DMS 273 (cell line): ENCODE data around the gene PGM5.
"Not testable (repeated sequence)": the region's sequence is repeated elsewhere in the genome, so short reads cannot be mapped to it uniquely, and the experiment has no call there.

Experiments used
- DNase-seq: peaks from one replicate; lab custom pipeline; 2025; ENCODE audit not compliant: unreplicated experiment; lab: John Stamatoyannopoulos, UW

The PGM5 gene

DNA sequence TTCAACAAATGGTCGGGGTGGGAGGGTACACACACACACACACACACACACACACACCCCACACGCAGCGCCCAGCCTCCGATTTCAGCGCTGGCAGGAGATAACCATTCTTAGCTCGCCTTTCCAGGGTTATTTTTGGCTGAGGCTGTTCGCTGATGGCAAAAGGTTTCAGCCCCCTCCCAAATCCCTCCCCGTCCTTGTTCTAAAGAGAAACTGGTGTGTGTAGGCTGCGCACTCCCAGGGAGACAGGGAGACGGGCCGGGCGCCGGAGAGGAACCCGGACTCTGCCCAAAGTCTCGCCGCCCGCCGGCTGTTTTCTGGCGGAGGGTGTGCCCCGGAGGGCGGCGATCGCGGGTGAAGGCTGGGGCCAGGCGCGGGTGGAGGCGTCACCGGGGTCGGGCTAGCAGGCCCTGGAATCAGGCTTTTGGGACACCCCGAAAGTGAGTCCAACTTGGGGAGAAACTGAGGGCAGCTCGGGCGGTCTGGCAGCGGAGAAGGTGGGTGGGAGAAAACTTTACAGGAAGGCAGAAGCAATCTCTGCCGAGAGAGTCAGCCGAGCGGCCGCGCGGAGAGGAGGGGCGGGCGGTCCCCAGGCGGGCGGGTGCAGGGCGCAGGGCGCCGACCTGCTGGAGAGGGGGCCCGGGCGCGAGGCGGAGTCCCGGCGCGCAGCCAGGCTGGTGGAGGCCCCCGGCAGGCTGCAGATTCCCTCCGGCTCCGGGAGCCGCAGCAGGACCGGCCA is at the start of gene PGM5:
TSS of gene PGM5 (plus strand) at position 232 of the 739 bp plus-strand sequence. CDS start 517 bp downstream, outside the sequence.
- not testable (repeated sequence) for DNase-seq

DNA sequence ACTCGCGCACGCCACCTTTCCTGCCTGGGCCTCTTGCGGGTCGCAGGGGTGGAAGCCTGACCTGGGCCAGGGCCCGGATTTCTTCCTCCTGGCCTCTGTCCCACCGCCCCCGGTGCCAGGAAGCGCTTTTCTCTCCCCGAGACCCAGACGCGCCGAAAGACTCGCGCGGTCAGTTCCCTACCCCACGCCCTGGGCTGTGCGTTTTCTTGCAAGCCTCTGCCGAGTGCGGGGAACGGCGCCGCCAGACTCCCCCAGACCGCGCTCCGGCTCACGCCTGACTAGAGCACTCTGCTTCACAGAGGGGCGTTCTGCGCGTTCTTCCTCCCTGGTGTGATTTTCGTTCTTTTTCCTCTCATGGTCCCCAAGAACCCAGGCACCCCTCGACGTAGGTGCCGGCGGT is 49.3 kb upstream of the PGM5 start:
- not testable (repeated sequence) for DNase-seq

GRCh38 chr9:68307654-68308053 is 48.8 kb upstream of the PGM5 start:
- not testable (repeated sequence) for DNase-seq

GRCh38 chr9:68311208-68311607 is 45.2 kb upstream of the PGM5 start:
- DNase-seq: not testable (repeated sequence)

GRCh38 chr9:68318209-68318608 is 38.2 kb upstream of the PGM5 start:
- DNase-seq: not testable (repeated sequence)

DNA sequence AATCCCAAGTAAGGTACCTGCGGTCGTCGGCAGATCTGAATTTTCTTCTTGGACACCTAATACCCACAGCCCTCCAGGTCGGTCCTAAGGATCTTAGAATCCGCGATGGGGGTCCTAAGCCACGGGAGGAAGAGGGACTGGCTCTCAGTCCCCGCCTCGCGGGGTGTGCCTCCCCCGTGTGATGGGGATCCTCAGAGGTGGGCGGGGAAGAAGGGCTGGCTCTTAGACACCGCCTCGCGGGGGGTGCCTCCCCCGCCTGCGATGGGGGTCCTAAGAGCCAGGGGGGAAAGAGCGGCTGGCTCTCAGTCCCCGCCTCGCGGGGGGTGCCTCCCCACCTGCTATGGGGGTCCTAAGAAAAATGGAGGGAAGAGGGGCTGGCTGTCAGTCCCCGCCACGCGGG is 32.7 kb upstream of the PGM5 start:
- DNase-seq: not testable (repeated sequence)

DNA sequence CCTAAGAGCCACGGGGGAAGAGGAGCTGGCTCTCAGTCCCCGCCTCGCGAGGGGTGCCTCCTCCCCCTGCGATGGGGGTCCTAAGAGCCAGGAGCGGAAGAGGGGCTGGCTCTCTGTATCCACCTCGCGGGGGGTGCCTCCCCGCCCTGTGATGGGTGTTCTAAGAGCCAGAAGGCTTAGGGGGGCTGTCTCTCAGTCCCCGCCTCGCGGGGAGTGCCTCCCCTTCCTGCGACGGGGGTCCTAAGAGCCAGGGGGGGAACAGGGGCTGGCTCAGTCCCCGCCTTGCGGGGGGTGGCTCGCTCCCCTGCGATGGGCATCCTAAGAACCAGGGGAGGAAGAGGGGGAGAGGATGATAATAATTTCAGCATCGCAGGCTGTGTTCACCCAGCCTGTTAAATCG is 31.9 kb upstream of the PGM5 start:
- not testable (repeated sequence) for DNase-seq

- not testable (repeated sequence) for DNase-seq
Observed at GRCh38 chr9:68329106-68329505, 27.3 kb upstream of the PGM5 start.

DNA sequence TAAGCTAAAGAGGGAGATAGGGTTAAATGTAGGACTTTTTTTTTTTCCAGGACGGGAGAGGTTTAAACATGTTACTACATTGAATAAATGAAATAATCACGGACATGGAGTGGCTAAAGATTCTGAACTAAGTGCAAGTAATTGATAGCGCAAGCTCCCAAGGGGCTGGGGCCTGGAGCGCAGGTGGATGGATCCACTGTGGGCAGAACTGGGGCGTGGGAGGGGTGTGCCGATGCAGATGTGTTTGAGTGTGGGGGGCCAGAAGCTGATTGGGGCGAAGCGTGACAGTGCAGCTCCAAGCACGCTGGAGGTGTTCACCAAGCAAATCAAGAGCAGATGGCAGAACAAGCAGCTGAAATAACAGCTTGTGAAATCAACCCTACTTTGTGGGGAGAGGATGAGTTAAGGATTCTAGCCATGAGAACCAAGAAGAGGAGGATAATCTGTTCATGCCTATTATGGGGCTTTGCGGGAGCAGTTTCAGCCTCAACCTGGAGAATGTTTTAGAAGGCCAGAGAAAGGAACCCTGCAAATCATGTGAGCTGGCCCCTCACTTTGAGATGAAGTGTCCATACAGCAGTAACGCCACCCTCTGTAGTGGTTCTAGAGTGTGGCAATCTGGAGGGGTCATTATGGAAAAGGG is 25.8 kb upstream of the PGM5 start:
- DNase-seq: not testable (repeated sequence)

- not testable (repeated sequence) for DNase-seq
Observed at GRCh38 chr9:68332122-68332521, 24.3 kb upstream of the PGM5 start.

- DNase-seq: not testable (repeated sequence)
Observed at GRCh38 chr9:68335935-68336334, 20.5 kb upstream of the PGM5 start.

DNA sequence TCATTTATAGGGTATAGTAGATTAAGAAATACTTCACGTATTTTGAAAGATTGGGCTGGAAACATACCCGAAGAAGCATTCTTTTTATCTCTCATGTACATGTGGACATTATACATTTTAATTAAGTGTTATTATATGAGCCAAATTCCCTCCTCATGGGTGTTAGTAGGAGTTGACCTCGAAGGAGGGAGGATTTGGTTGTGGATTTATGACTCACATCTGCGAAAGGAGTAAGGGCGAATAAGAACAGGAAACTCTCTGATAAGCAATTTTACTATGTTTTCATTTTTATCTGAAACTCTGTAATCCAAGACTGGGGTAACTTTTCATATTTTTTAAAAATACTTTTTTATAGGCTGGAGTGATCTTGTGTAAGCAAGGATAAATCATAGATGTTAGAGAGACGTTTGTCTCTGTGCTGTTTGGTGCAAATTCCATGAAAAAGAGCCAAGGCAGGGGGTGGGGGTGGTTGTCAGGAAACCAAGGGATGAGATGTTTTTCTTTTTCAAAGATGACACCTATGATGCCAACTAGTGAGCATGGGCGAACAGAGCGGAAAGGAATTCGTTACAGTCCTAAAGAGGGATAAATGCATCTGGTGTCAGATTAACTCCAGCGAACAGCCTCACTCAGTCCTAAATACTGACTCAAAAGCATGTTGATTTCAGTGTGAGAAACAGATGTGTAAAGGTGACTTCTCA is 19.6 kb upstream of the PGM5 start:
- DNase-seq: not testable (repeated sequence)

DNA sequence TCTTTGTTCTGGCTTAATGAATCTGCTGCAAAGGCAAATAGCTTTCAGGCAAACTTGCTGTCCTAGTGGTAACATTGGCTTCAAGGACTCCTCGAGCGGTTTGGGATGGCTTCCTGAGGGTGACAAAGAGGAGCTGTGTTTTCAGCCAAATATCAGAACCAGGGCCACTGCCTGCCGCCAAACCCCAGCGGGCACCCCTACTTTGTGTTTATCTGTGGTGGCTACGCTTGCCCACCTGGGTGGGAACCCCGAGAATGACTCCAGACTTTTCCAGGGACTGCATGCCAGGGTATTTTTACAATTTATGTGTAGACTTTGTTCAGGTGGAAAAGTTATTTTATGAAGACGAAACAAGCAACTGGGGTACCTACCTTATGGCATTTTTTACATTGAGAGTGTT is 18.4 kb upstream of the PGM5 start:
- not testable (repeated sequence) for DNase-seq

DNA sequence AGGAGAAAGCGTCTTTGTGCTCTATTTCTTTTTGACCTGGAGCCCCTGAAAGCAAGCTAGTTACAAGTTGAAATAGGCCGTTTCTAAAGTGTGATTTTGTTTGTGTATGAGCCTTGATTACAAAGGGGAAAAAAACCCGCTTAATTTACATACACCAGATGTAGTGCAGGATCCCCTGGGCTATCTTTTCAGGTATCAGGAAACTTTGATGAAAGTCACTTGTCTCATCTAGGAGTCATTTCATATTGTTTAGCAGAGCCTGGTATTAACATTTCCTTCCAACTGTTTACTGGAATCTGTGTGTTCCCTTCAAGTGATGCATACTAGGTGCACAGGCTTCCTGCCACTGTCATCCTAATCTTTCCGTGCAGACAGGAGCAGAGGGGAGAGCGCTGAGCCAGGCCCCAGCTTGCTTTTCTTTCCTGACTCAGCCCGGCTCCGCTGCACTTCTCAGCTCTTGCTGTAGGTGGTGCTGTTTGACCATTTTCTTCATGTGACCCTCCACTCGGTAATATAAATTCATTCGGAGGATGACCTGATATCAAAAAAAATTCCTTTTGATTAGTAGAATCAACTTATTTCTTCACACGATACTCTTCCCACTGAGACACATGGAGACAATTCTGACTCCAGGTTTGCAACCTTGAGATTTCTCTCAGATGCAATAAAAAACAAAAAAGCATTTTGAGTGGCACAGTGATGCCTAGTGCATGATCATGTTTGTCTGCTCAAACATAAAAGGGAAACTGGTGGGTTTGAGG is 14.0 kb upstream of the PGM5 start:
- not testable (repeated sequence) for DNase-seq

DNA sequence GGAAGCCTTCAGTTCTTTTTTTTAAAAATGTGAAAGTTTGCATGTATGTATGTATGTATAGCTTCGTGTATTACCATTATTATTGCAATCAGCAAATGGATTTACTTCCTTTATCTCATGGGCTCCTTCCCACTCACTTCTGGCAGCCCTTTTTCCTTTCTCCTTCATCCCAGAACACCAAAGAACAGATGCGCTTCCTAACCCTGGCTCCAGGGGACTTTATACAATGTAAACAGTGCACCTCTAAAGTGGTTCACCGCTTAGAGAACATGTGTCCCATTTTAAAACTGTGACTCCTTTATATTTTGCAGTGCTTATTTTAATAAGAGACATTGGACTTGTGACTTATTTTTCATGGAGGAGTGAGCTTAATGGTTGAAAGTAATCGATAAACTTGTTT is 13.2 kb upstream of the PGM5 start:
- DNase-seq: not testable (repeated sequence)

GRCh38 chr9:68343992-68344391 is 12.4 kb upstream of the PGM5 start:
- DNase-seq: not testable (repeated sequence)

GRCh38 chr9:68351689-68352088 is 4.7 kb upstream of the PGM5 start:
- not testable (repeated sequence) for DNase-seq

GRCh38 chr9:68355993-68356379 is 425 bp upstream of the PGM5 start:
- DNase-seq: not testable (repeated sequence)

GRCh38 chr9:68357119-68357714 is 806 bp downstream of the PGM5 start:
- DNase-seq: not testable (repeated sequence)

DNA sequence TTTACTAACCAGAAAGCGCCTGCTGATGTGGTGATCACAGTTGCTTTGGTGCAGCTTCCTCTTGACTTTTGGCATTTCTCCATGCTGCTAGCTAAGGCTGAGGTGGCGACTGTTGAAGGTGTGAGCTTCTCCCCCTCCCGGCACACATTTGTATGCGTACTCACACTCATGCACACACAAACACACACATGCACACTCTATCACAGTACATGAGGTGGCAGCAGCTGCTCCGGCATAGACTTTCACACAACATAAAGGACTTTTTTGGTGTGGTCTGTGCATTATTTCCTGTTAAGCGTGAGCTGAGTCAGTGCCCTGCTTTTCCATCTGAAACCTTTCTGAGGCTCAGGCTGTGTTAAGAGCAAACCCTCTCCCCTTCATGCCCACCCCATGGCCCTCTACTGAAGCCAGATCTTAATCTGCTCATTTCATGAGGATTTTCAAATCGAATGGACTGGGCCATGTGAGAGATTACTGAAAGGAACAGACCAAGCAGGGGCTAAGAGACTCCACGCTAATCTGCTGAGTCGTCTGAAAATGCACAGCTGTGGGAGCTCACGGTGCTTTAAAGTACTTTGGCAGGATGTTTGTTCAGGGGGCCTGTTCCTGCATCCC is 10.6 kb downstream of the PGM5 start:
- DNase-seq: not testable (repeated sequence)
